GM21737 (cell line): Measurements from ENCODE around the gene TRPT1.

ENCODE experiments used
- ATAC-seq: cut with Tn5 transposase; IDR thresholded peaks from one replicate; pipeline ENCODE4 v1.9.1; 2021; ENCODE audit warnings: mild to moderate bottlenecking, moderate library complexity; ENCODE audit not compliant: unreplicated experiment

The TRPT1 gene

GRCh38 chr11:64181506-64182411, 44.2 kb downstream of the TRPT1 start:
- ATAC-seq: no peak

- ATAC-seq: no peak
These were observed 45.1 kb downstream of the TRPT1 start for GRCh38 chr11:64180891-64181290.

GRCh38 chr11:64178951-64179639, 46.9 kb downstream of the TRPT1 start:
- no peak for ATAC-seq

GRCh38 chr11:64178203-64178602, 47.8 kb downstream of the TRPT1 start:
- ATAC-seq: no peak

GRCh38 chr11:64176751-64177150, 49.2 kb downstream of the TRPT1 start:
- no peak for ATAC-seq
